ACC112 (cell line): ENCODE results near the gene MT3.

ENCODE experiments used
- H2AFZ ChIP-seq: fragments of 200-600 bp; sonication (generic); one replicate; pipeline ENCODE4 v1.6.0; 2017; ENCODE audit warnings: antibody characterized with exemption, low read length; ENCODE audit not compliant: unreplicated experiment
- H3K27ac ChIP-seq: fragments of 200-600 bp; sonication (generic); 2 replicates; pipeline ENCODE4 v1.5.1; 2014; ENCODE audit warnings: low read depth, mild to moderate bottlenecking, antibody characterized with exemption, low read length, moderate library complexity
- H3K27me3 ChIP-seq: fragments of 200-600 bp; sonication (generic); 2 replicates; pipeline ENCODE4 v1.6.1; 2014; ENCODE audit warnings: mild to moderate bottlenecking, antibody characterized with exemption, low read length, moderate library complexity, mixed read lengths; ENCODE audit not compliant: insufficient read depth
- H3K36me3 ChIP-seq: fragments of 200-600 bp; sonication (generic); 2 replicates; pipeline ENCODE4 v1.6.1; 2016; ENCODE audit warnings: mild to moderate bottlenecking, antibody characterized with exemption, low read length, moderate library complexity, mixed read lengths; ENCODE audit not compliant: insufficient read depth
- H3K4me1 ChIP-seq: fragments of 200-600 bp; sonication (generic); one replicate; pipeline ENCODE4 v1.6.1; 2016; ENCODE audit warnings: low read length, mixed read lengths; ENCODE audit not compliant: insufficient read depth, unreplicated experiment, control insufficient read depth
- H3K4me3 ChIP-seq: fragments of 200-600 bp; sonication (generic); 2 replicates; pipeline ENCODE4 v1.5.1; 2014; ENCODE audit warnings: mild to moderate bottlenecking, low read depth, low read length
- H3K79me2 ChIP-seq: fragments of 200-600 bp; sonication (generic); one replicate; pipeline ENCODE4 v1.6.0; 2016; ENCODE audit warnings: low read length; ENCODE audit not compliant: control insufficient read depth, unreplicated experiment, insufficient read depth

The MT3 gene

GRCh38 chr16:56640076-56640475, 50.7 kb downstream of the MT3 start:
- peaks cover 9% of the 10 kb centered on the region; the same call in 1 of the 2 replicates for H3K27me3 ChIP-seq

More at GRCh38 chr16:56640076-56640475, 50.7 kb downstream of the MT3 start:
- Histone ChIP-seq H3K79me2 (no peaks in the 10 kb centered on the region), H2AFZ (no peak overlapping the region), H3K36me3 (no peaks in the 10 kb centered on the region), H3K27ac (no peak overlapping the region), H3K4me1 (peaks cover 23% of the 10 kb centered on the region), H3K4me3 (no peak overlapping the region)
